Keratinocyte (primary cell): ENCODE measurements around the gene LBX1. TPM values are rescaled to one million over a fixed set of nuclear protein-coding genes. Genes with fewer than 3 reads are reported as not detected.

Source experiments
- DNase-seq: peaks from one replicate; pipeline ENCODE4 v3.0.0-alpha.2; 2011; ENCODE audit warnings: low read depth, missing footprints, low spot score
- FAIRE-seq: peaks from 2 replicates; lab custom pipeline; 2011; peaks lifted over from hg19 to GRCh38; lab: Jason Lieb, UNC
- H2AFZ ChIP-seq: 2 replicates; pipeline ENCODE4 v1.6.0; 2012; ENCODE audit warnings: low read length, control low read depth, inconsistent platforms; ENCODE audit not compliant: control insufficient read depth
- H3K27ac ChIP-seq: 2 replicates; pipeline ENCODE4 v1.5.1; 2011; ENCODE audit warnings: low read length; ENCODE audit not compliant: control insufficient read depth, insufficient read depth
- H3K27me3 ChIP-seq: 3 replicates; pipeline ENCODE4 v1.6.0; 2011; ENCODE audit warnings: low read length; ENCODE audit not compliant: control insufficient read depth, insufficient read depth; ENCODE audit errors: extremely low read depth
- H3K36me3 ChIP-seq, 2 experiments: 2 replicates in 1 of 2; 3 replicates in 1 of 2; pipeline ENCODE4 v1.5.1; 2011; ENCODE audit warnings: low read length in 2 of 2, mild to moderate bottlenecking in 1 of 2; ENCODE audit not compliant: control insufficient read depth in 2 of 2, insufficient read depth in 2 of 2; ENCODE audit errors: extremely low read depth in 1 of 2
- H3K4me1 ChIP-seq: 3 replicates; pipeline ENCODE4 v1.5.1; 2011; ENCODE audit warnings: low read length; ENCODE audit not compliant: control insufficient read depth, insufficient read depth; ENCODE audit errors: extremely low read depth
- H3K4me2 ChIP-seq: 3 replicates; pipeline ENCODE4 v1.6.0; 2011; ENCODE audit warnings: low read depth, low read length; ENCODE audit not compliant: control insufficient read depth, insufficient read depth; ENCODE audit errors: extremely low read depth
- H3K4me3 ChIP-seq, 3 experiments: fragments of 200-600 bp in 1 of 3; sonication (generic) in 1 of 3; 2 replicates in 2 of 3; 3 replicates in 1 of 3; pipeline ENCODE4 v1.5.1; 2011 to 2016; ENCODE audit warnings: low read length in 3 of 3, mild to moderate bottlenecking in 3 of 3, control low read depth in 2 of 3, inconsistent platforms in 1 of 3, low read depth in 1 of 3, mixed read lengths in 1 of 3, mixed run types in 1 of 3, moderate library complexity in 1 of 3; ENCODE audit not compliant: control insufficient read depth in 2 of 3, insufficient read depth in 2 of 3; ENCODE audit errors: extremely low read depth in 1 of 3
- H3K79me2 ChIP-seq: 2 replicates; pipeline ENCODE4 v1.6.0; 2012; ENCODE audit warnings: low read length; ENCODE audit not compliant: control insufficient read depth, insufficient read depth
- H3K9ac ChIP-seq: 3 replicates; pipeline ENCODE4 v1.6.0; 2011; ENCODE audit warnings: low read length; ENCODE audit not compliant: control insufficient read depth, insufficient read depth; ENCODE audit errors: extremely low read depth
- H3K9me1 ChIP-seq: 3 replicates; pipeline ENCODE4 v1.6.0; 2011; ENCODE audit warnings: low read length; ENCODE audit not compliant: control insufficient read depth, insufficient read depth; ENCODE audit errors: extremely low read depth
- H3K9me3 ChIP-seq: 2 replicates; pipeline ENCODE4 v1.5.1; 2012; ENCODE audit warnings: low read depth, low read length; ENCODE audit not compliant: control insufficient read depth
- H4K20me1 ChIP-seq: 3 replicates; pipeline ENCODE4 v1.6.0; 2011; ENCODE audit warnings: low read length; ENCODE audit not compliant: control insufficient read depth, insufficient read depth; ENCODE audit errors: extremely low read depth
- EZH2 ChIP-seq: IDR thresholded peaks from one replicate; pipeline ENCODE4 v1.6.1; 2012; ENCODE audit warnings: inconsistent platforms, mild to moderate bottlenecking, low read length, moderate library complexity
- dilution Hi-C: fragments of 300-500 bp; cut with MboI; formaldehyde crosslinking; loops from one replicate; pipeline ENCODE4 v1.7.0; 2020; ENCODE audit warnings: low sequenced_read_pairs; ENCODE audit not compliant: extremely low pct_ligation_motif_present
- polyA plus RNA-seq, 5 experiments: library from polyadenylated mRNA; depleted of rRNA in 3 of 5; stranded (reverse) in 3 of 5; stranded (forward) in 1 of 5; unstranded in 1 of 5; fragments of >200 nt; gene quantifications; 1 replicate in 1 of 5; 2 replicates in 3 of 5; 3 replicates in 1 of 5; pipeline versions ENCODE4 v1.2.1 to v1.2.3, GENCODE V29; 2011 to 2012; ENCODE audit warnings: missing spikeins in 2 of 5, low read depth in 1 of 5, low replicate concordance in 1 of 5
- TF ChIP-seq, protein P1 (sequence below), 3 experiments: IDR thresholded peaks in 1 of 3; conservative IDR thresholded peaks in 1 of 3; optimal IDR thresholded peaks in 1 of 3; 2 replicates in 2 of 3; 3 replicates in 1 of 3; pipeline versions ENCODE3 to v1.5.1; 2011; ENCODE audit warnings: low read length in 3 of 3, mild to moderate bottlenecking in 3 of 3, moderate library complexity in 2 of 3, control low read depth in 1 of 3, inconsistent platforms in 1 of 3; ENCODE audit not compliant: insufficient read depth in 2 of 3; ENCODE audit errors: extremely low read depth in 1 of 3

The LBX1 gene
- polyA plus RNA-seq, 1 donor (not counting 4 experiments of a cell fraction or from before 2014, with no cell fraction given): not detected

DNA sequence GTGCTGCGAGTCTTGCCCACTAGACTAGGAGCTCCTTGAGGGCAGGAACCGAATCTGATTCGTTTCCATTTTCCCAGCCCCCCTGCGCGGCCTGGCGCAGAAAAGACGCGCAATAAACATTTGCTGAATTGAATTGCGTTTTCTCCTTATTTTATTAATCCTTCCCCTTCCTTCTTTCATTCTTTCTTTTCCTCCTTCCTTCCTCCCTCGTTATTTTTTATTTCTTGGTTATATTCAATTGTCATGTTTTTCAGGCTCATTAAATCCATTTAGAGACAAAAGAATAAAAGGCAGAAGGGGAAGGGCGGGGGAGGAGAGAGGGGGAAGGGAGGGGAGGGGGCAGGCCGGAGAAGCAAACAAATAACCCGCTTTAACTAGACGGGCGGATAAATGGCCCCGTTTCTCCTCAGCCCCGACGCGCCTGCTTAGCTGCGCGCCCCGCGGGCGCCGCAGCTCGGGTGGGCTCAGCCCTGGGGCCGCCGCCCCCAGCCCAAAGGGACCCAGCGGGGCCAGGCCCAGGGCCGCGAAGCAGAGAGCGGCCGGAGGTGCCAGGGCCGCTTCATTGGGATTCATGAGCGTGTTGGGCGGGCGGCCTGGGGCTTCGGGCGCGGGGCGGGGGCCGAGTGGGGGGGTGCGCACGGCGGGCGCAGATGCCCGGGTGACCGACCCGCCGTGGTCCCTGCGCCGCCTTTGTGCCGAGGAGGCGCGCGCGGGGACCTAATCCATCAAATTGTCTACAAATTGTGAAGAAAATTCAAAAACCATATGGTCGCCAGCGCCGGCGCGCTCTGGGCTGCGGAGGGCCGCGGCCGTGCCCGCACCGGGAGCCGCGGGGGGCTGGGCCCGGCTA is 5.0 kb downstream of the LBX1 start:
- no peak overlapping the region for H3K9ac ChIP-seq
- no peak overlapping the region for H3K27ac ChIP-seq
- H3K9me1 ChIP-seq: no peaks in the 10 kb centered on the region
- TF ChIP-seq EZH2: no peak
- TF ChIP-seq, protein P1, sequence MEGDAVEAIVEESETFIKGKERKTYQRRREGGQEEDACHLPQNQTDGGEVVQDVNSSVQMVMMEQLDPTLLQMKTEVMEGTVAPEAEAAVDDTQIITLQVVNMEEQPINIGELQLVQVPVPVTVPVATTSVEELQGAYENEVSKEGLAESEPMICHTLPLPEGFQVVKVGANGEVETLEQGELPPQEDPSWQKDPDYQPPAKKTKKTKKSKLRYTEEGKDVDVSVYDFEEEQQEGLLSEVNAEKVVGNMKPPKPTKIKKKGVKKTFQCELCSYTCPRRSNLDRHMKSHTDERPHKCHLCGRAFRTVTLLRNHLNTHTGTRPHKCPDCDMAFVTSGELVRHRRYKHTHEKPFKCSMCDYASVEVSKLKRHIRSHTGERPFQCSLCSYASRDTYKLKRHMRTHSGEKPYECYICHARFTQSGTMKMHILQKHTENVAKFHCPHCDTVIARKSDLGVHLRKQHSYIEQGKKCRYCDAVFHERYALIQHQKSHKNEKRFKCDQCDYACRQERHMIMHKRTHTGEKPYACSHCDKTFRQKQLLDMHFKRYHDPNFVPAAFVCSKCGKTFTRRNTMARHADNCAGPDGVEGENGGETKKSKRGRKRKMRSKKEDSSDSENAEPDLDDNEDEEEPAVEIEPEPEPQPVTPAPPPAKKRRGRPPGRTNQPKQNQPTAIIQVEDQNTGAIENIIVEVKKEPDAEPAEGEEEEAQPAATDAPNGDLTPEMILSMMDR (optimal IDR thresholded peaks at IDR 0.05 in 1 of 3, IDR thresholded peaks at IDR 0.05 in 1 of 3, conservative IDR thresholded peaks at IDR 0.05 in 1 of 3; ENCODE audit: extremely low read depth in 1 of 3, insufficient read depth in 2 of 3, low read length in 3 of 3): no peak
- peaks cover 3% of the 10 kb centered on the region for H4K20me1 ChIP-seq
- H3K4me2 ChIP-seq: no peak overlapping the region
- dilution Hi-C loops: no loop called here
- no peak overlapping the region for H3K4me3 ChIP-seq
- H3K9me3 ChIP-seq: no peaks in the 10 kb centered on the region
- no peak for DNase-seq
- H3K27me3 ChIP-seq: peaks cover 93% of the 10 kb centered on the region
- no peak overlapping the region for H2AFZ ChIP-seq
- H3K36me3 ChIP-seq: no peaks in the 10 kb centered on the region
- no peak for FAIRE-seq
- H3K4me1 ChIP-seq: peaks cover 33% of the 10 kb centered on the region
- H3K79me2 ChIP-seq: no peaks in the 10 kb centered on the region

DNA sequence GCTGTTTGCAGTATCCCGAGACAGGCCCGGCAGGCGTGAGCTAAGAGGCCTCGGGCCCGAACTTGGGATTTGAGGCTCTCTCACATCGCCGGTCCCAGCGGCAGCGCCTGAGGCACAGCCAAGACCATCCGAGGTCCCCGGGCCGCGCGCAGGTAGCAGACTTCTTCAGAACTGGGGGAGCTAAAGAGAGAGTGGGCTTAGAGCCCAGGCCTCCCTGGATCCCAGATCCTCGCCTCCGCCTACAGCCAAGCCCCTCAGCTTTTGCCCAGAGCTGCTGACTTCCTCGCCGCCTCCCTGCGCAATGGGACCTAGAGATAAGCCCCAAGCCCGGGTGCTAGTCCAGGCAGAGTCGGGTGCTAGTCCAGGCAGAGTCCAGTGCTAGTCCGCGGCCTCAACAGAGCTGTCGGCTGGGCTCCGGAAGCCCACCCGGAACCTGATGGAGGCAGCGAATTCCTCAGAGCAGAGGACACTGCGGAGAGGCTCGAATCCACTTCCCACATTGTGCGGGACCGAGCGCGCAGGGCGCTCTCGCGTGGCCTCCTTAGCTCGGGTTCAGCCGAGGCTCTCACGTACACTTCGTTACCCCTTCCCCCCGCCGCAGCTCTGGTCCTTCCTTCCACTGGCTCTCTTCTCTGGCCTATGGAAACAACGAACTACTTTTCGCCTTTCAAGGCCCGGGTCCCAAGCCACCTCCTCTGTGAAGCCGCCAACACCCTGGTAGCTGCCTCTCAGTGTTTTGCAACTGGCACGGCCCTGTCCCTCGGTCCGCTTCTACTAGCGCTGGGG is 5.8 kb downstream of the LBX1 start:
- Histone ChIP-seq H3K9ac (no peak overlapping the region), H3K4me1 (peaks cover 31% of the 10 kb centered on the region), H3K79me2 (no peaks in the 10 kb centered on the region), H4K20me1 (peaks cover 3% of the 10 kb centered on the region), H3K9me3 (no peaks in the 10 kb centered on the region), H3K27ac (no peak overlapping the region), H3K9me1 (no peaks in the 10 kb centered on the region), H3K27me3 (peaks cover 93% of the 10 kb centered on the region), H3K4me2 (peak overlapping the region; percentile 69), H3K36me3 (no peaks in the 10 kb centered on the region), H2AFZ (no peak overlapping the region), H3K4me3 (peak overlapping the region in 2 of 3 experiments; percentile 52 to 65)
- TF ChIP-seq, protein P1 (optimal IDR thresholded peaks at IDR 0.05 in 1 of 3, IDR thresholded peaks at IDR 0.05 in 1 of 3, conservative IDR thresholded peaks at IDR 0.05 in 1 of 3; ENCODE audit: extremely low read depth in 1 of 3, insufficient read depth in 2 of 3, low read length in 3 of 3): no peak
- TF ChIP-seq EZH2: peak; percentile 95
- DNase-seq: no peak
- dilution Hi-C loops: no loop called here
- no peak for FAIRE-seq
